ENCODE results near the gene ITGAD. TPM values are rescaled to one million over a fixed set of nuclear protein-coding genes. Genes with fewer than 3 reads are reported as not detected.

The ITGAD gene
- total and polyA plus RNA-seq, 2 of the 4 experiments (the other 2 are of a cell fraction), result not detected

- TF ChIP-seq FOS (IDR thresholded peaks at IDR 0.05; ENCODE audit: low read depth, low read length), result no peak
These were observed 69.0 kb downstream of the ITGAD start (continued) for GRCh38 chr16:31461921-31462804.

- Histone ChIP-seq H2BK5ac (ENCODE audit: low read depth, low read length, poor library complexity, severe bottlenecking) (no peak overlapping the region), H3K9ac (ENCODE audit: low read depth, low read length) (no peak overlapping the region), H3K27me3 (ENCODE audit: control insufficient read depth, insufficient read depth, low read length) (no peaks in the 10 kb centered on the region), H2BK15ac (ENCODE audit: low read depth, low read length) (no peak overlapping the region), H3K9me3 (ENCODE audit: control insufficient read depth, insufficient read depth, low read length) (no peaks in the 10 kb centered on the region), H4K20me1 (ENCODE audit: insufficient read depth, low read length) (no peaks in the 10 kb centered on the region), H2AFZ (replicated peaks; ENCODE audit: low read length, poor library complexity) (no peak overlapping the region), H3K36me3 (ENCODE audit: control insufficient read depth, insufficient read depth, low read length) (peaks cover 30% of the 10 kb centered on the region), H3K14ac (replicated peaks; ENCODE audit: low read depth, low read length) (no peak overlapping the region), H2AK5ac (ENCODE audit: low read depth, low read length) (no peak overlapping the region), H3K9me1 (ENCODE audit: insufficient read depth, low read length) (0 out of 2 replicates have a peak, but pooled peaks cover 5% of the 10 kb centered on the region), H4K91ac (ENCODE audit: insufficient read depth, low read depth, low read length) (no peak overlapping the region), H3K4ac (ENCODE audit: low read depth, low read length) (no peak overlapping the region), H3K18ac (ENCODE audit: low read depth, low read length) (no peak overlapping the region), H3K56ac (ENCODE audit: extremely low read depth, insufficient read depth, low read length) (no peak overlapping the region), H3K23ac (ENCODE audit: low read depth, low read length) (no peak overlapping the region), H3K79me1 (ENCODE audit: low read depth in 1 of 2, low read length in 2 of 2) (peaks cover 6 to 12% of the 10 kb centered on the region in 2 experiments; a peak in 3 of 4 replicates), H2BK20ac (ENCODE audit: low read depth, low read length) (no peak overlapping the region), H3K4me1 (ENCODE audit: control insufficient read depth, insufficient read depth, low read length) (no peaks in the 10 kb centered on the region), H2AK9ac (replicated peaks; ENCODE audit: low read depth, low read length, poor library complexity) (no peak overlapping the region), H3K27ac (ENCODE audit: insufficient read depth, low read length) (no peak overlapping the region), H4K5ac (ENCODE audit: low read depth, low read length) (no peak overlapping the region), H3K4me3 (ENCODE audit: insufficient read depth, low read depth, low read length) (no peak overlapping the region), H3K4me2 (ENCODE audit: low read depth, low read length) (no peak overlapping the region), H2BK120ac (ENCODE audit: low read depth, low read length) (no peak overlapping the region), H4K8ac (ENCODE audit: low read depth in 2 of 2, low read length in 2 of 2) (no peak overlapping the region)
- DNase-seq (no peak), ATAC-seq (ENCODE audit: low read depth) (no peak)
- in situ Hi-C loops (cut with MboI; ENCODE audit: low sequenced_read_pairs), result loop anchor here (10.0 to 25.0 kb wide), 2 partner anchors 390 to 398 kb away; partner anchors contain the start of genes ZNF267, ZNF646 and ZNF668
- dilution Hi-C loops (cut with HindIII; ENCODE audit: low sequenced_read_pairs, unreplicated experiment), result no loop called here
- ChIA-PET POLR2A (ENCODE audit: unreplicated experiment) (no interaction called here), CTCF (no interaction called here)
- BruUV-seq (replicated peaks), result no TSS peak
- no peak for TF ChIP-seq RFX5 (IDR thresholded peaks at IDR 0.05; ENCODE audit: low read depth, low read length)
- no peak for TF ChIP-seq NFE2L2 (IDR thresholded peaks at IDR 0.05; ENCODE audit: low read depth, low read length)
- no peak for TF ChIP-seq CHD1 (IDR thresholded peaks at IDR 0.05; ENCODE audit: low read depth, low read length)
- intact Hi-C loops (cut with micrococcal nuclease), result no loop called here
- 96% methylated on average over 30 of the region's 36 CpGs; no CpG with 5 or more reads in 1 of the 2 experiments for WGBS, 2 experiments (ENCODE audit: extremely low coverage in 2 of 2, insufficient read length in 1 of 2)
These were observed 71.2 kb downstream of the ITGAD start for GRCh38 chr16:31464348-31464769.
